Esophagus muscularis mucosa (tissue), 3 donors: ENCODE data around the gene JUND.

Experiments used
- CTCF ChIP-seq, 3 experiments: fragments of 200-600 bp in 2 of 3; fragments of 450-650 bp in 1 of 3; sonication (generic) in 2 of 3; IDR thresholded peaks; one replicate each; pipeline ENCODE4 v1.5.1; 2017 to 2019; ENCODE audit warnings: antibody characterized with exemption in 3 of 3, mild to moderate bottlenecking in 2 of 3, moderate library complexity in 1 of 3
- POLR2A ChIP-seq: fragments of 450-650 bp; IDR thresholded peaks from one replicate; pipeline ENCODE4 v1.6.1; 2017; ENCODE audit warnings: antibody characterized with exemption, moderate library complexity, mild to moderate bottlenecking, low read depth

GRCh38 chr19:18297308-18297707, 15.9 kb upstream of the JUND start:
- TF ChIP-seq POLR2A (no peak), CTCF (IDR thresholded peaks at IDR 0.05) (no peak)
